Endodermal cell (in vitro differentiated cells): ENCODE data around the gene CFAP54. TPM values are rescaled to one million over a fixed set of nuclear protein-coding genes. Genes with fewer than 3 reads are reported as not detected.

Experiments used
- DNase-seq: peaks from one replicate; pipeline ENCODE4 v3.0.0-alpha.2; 2017
- H3K27ac ChIP-seq: 2 replicates; pipeline ENCODE4 v1.5.1; 2013; ENCODE audit warnings: mild to moderate bottlenecking, low read depth, low read length, moderate library complexity
- H3K27me3 ChIP-seq: 2 replicates; pipeline ENCODE4 v1.6.1; 2013; ENCODE audit warnings: mild to moderate bottlenecking, low read length, moderate library complexity; ENCODE audit not compliant: insufficient read depth, control insufficient read depth, poor library complexity, severe bottlenecking
- H3K36me3 ChIP-seq: 2 replicates; pipeline ENCODE4 v1.7.0; 2013; ENCODE audit warnings: mild to moderate bottlenecking, low read length, moderate library complexity; ENCODE audit not compliant: control insufficient read depth, insufficient read depth
- H3K4me1 ChIP-seq: one replicate; pipeline ENCODE4 v1.7.0; 2013; ENCODE audit warnings: low read length; ENCODE audit not compliant: control insufficient read depth, insufficient read depth
- H3K4me3 ChIP-seq: 2 replicates; pipeline ENCODE4 v1.5.1; 2013; ENCODE audit warnings: mild to moderate bottlenecking, low read length, moderate library complexity
- H3K9ac ChIP-seq: 2 replicates; pipeline ENCODE4 v1.6.1; 2013; ENCODE audit warnings: mild to moderate bottlenecking, low read length, moderate library complexity; ENCODE audit not compliant: poor library complexity, severe bottlenecking; ENCODE audit errors: extremely low read depth
- H3K9me3 ChIP-seq: 2 replicates; pipeline ENCODE4 v1.6.1; 2013; ENCODE audit warnings: mild to moderate bottlenecking, low read length, moderate library complexity; ENCODE audit not compliant: control insufficient read depth
- H3K27ac Mint-ChIP-seq: 2 replicates; pipeline ENCODE4 v1.8.0; 2020; ENCODE audit warnings: mixed read lengths
- H3K27me3 Mint-ChIP-seq: 2 replicates; pipeline ENCODE4 v1.8.0; 2021; ENCODE audit warnings: mild to moderate bottlenecking, mixed read lengths; ENCODE audit not compliant: insufficient read depth
- H3K36me3 Mint-ChIP-seq: 2 replicates; pipeline ENCODE4 v1.8.0; 2020; ENCODE audit warnings: low read depth, mixed read lengths
- H3K4me1 Mint-ChIP-seq: 2 replicates; pipeline ENCODE4 v1.8.0; 2020; ENCODE audit warnings: mixed read lengths
- H3K4me3 Mint-ChIP-seq: 2 replicates; pipeline ENCODE4 v1.8.0; 2020; ENCODE audit warnings: mild to moderate bottlenecking, moderate library complexity, mixed read lengths
- H3K9me3 Mint-ChIP-seq: 2 replicates; pipeline ENCODE4 v1.8.0; 2020; ENCODE audit warnings: mild to moderate bottlenecking, mixed read lengths
- WGBS, 2 experiments: methylation state at CpG; one replicate each; pipeline versions ENCODE4 v1.1.5 to v1.1.7; 2013; ENCODE audit warnings: missing lambda C conversion rate in 2 of 2, mixed read lengths in 1 of 2; ENCODE audit not compliant: insufficient coverage in 1 of 2, insufficient read length in 1 of 2; 5-methylcytosine and 5-hydroxymethylcytosine counted together
- total RNA-seq, 2 donors: library from RNA; stranded (reverse); fragmentation: NEBNext Ultra II Directional in 1 of 2; extraction: Animal tissue kit (Norgen Biotek cat#: 25700) in 1 of 2; gene quantifications; 2 replicates in 1 of 2; 3 replicates in 1 of 2; pipeline ENCODE4 v1.2.1, GENCODE V29; 2021
- TF ChIP-seq, protein P1 (sequence below): fragments of 200-600 bp; sonication (generic); conservative IDR thresholded peaks from 2 replicates; pipeline ENCODE4 v1.5.0; 2021; ENCODE audit warnings: antibody characterized with exemption, mild to moderate bottlenecking

Gene CFAP54
- total RNA-seq, 2 donors from 2014 or later = 1.5 to 1.7 TPM

DNA sequence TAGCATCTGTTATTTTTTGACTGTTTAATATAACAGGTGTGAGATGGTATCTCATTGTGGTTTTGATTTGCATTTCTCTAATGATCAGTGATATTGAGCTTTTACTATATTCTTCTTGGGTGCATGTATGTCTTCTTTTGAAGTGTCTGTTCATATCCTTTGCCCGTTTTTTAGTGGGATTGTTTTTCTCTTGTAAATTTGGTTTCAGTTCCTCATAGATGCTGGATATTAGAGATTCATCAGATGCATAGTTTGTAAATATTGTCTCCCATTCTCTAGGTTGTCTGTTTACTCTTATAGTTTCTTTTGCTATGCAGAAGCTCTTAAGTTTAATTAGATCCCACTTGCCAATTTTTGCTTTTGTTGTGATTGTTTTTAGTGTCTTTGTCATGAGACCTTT lies 368.8 kb downstream of the CFAP54 start:
- Histone ChIP-seq H3K4me3 (no peak overlapping the region), H3K9me3 (peaks cover 10% of the 10 kb centered on the region), H3K9ac (no peak overlapping the region), H3K36me3 (no peaks in the 10 kb centered on the region), H3K4me1 (peaks cover 6% of the 10 kb centered on the region), H3K27ac (no peak overlapping the region), H3K27me3 (no peaks in the 10 kb centered on the region)
- H3K27ac Mint-ChIP-seq = no peak overlapping the region
- H3K36me3 Mint-ChIP-seq = no peaks in the 10 kb centered on the region
- H3K4me1 Mint-ChIP-seq = peaks cover 8% of the 10 kb centered on the region
- no peak for DNase-seq
- no peaks in the 10 kb centered on the region for H3K27me3 Mint-ChIP-seq
- WGBS, 2 experiments = 64% methylated on average over 1 of the region's 1 CpG; no CpG with 5 or more reads in 1 of the 2 experiments
- TF ChIP-seq, protein P1, sequence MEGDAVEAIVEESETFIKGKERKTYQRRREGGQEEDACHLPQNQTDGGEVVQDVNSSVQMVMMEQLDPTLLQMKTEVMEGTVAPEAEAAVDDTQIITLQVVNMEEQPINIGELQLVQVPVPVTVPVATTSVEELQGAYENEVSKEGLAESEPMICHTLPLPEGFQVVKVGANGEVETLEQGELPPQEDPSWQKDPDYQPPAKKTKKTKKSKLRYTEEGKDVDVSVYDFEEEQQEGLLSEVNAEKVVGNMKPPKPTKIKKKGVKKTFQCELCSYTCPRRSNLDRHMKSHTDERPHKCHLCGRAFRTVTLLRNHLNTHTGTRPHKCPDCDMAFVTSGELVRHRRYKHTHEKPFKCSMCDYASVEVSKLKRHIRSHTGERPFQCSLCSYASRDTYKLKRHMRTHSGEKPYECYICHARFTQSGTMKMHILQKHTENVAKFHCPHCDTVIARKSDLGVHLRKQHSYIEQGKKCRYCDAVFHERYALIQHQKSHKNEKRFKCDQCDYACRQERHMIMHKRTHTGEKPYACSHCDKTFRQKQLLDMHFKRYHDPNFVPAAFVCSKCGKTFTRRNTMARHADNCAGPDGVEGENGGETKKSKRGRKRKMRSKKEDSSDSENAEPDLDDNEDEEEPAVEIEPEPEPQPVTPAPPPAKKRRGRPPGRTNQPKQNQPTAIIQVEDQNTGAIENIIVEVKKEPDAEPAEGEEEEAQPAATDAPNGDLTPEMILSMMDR = no peak
- peaks cover 8% of the 10 kb centered on the region for H3K9me3 Mint-ChIP-seq
- no peak overlapping the region for H3K4me3 Mint-ChIP-seq

DNA sequence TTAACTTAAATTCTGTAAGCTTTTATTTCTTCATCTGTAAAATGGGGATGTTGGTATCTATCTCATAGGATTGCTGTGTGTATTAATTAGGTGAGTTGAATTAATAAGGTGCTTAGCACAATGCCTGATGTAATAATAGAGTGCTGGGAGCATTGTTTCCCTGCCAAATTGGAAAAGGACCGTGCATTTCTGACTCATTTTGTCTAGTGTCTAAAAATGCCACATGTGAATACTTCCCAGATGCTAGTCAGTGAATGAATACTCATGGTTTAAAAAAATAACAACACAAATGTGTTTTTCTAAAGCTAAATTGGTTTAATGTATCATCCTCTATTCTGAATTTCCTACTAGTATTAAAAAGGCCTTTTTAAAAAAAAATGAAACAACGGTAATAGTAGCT lies 372.3 kb downstream of the CFAP54 start:
- Mint-ChIP-seq H3K36me3 (no peaks in the 10 kb centered on the region), H3K4me1 (peaks cover 8% of the 10 kb centered on the region), H3K4me3 (no peak overlapping the region), H3K27ac (no peak overlapping the region), H3K27me3 (no peaks in the 10 kb centered on the region), H3K9me3 (peaks cover 8% of the 10 kb centered on the region)
- H3K27me3 ChIP-seq = no peaks in the 10 kb centered on the region
- 100% methylated on average over 2 of the region's 2 CpGs; no CpG with 5 or more reads in 1 of the 2 experiments for WGBS, 2 experiments
- peaks cover 6% of the 10 kb centered on the region for H3K4me1 ChIP-seq
- peaks cover 10% of the 10 kb centered on the region for H3K9me3 ChIP-seq
- no peak overlapping the region for H3K4me3 ChIP-seq
- TF ChIP-seq, protein P1 = no peak
- H3K27ac ChIP-seq = no peak overlapping the region
- no peak overlapping the region for H3K9ac ChIP-seq
- H3K36me3 ChIP-seq = no peaks in the 10 kb centered on the region
- no peak for DNase-seq

DNA sequence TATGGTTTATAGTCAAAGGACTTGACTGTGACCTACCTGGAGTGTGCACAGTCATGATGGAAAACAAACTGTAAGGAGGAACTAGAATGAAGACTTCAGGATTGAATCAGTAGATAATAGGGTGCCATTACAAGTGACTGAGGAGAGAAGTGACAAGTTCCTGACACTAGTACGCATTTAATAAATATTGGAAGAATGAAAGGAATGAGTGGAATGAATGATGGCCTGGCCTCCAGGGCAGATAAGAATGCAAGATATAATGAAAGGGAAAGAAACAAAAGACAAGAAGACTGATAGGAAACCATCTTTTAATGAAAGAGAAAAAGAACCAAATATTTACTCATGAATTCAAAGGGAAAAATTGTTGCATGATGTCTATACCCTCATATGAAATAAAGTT lies 372.9 kb downstream of the CFAP54 start:
- H3K4me3 ChIP-seq = no peak overlapping the region
- no peak overlapping the region for H3K4me3 Mint-ChIP-seq
- peaks cover 5% of the 10 kb centered on the region for H3K9me3 Mint-ChIP-seq
- no peaks in the 10 kb centered on the region for H3K36me3 ChIP-seq
- H3K36me3 Mint-ChIP-seq = no peaks in the 10 kb centered on the region
- TF ChIP-seq, protein P1 = no peak
- H3K27ac Mint-ChIP-seq = no peak overlapping the region
- H3K27me3 Mint-ChIP-seq = no peaks in the 10 kb centered on the region
- H3K9ac ChIP-seq = no peak overlapping the region
- 43 to 97% methylated on average over 1 of the region's 1 CpG for WGBS, 2 experiments
- H3K4me1 ChIP-seq = peaks cover 6% of the 10 kb centered on the region
- no peaks in the 10 kb centered on the region for H3K27me3 ChIP-seq
- no peak overlapping the region for H3K27ac ChIP-seq
- no peak for DNase-seq
- H3K4me1 Mint-ChIP-seq = peaks cover 8% of the 10 kb centered on the region
- H3K9me3 ChIP-seq = peaks cover 5% of the 10 kb centered on the region
